Gastrocnemius medialis (tissue), 4 donors: Measurements from ENCODE around the gene ZNF76.

Source experiments
- POLR2A ChIP-seq, 2 donors: fragments of 450-650 bp; IDR thresholded peaks; one replicate each; pipeline ENCODE4 v1.6.1; 2017; ENCODE audit warnings: antibody characterized with exemption in 2 of 2, mild to moderate bottlenecking in 2 of 2, moderate library complexity in 2 of 2
- TF ChIP-seq, protein P1 (sequence below), 5 experiments: fragments of 450-650 bp in 3 of 5; fragments of 200-600 bp in 2 of 5; sonication (generic) in 2 of 5; IDR thresholded peaks in 4 of 5; conservative IDR thresholded peaks in 1 of 5; 1 replicate in 4 of 5; 2 replicates in 1 of 5; pipeline ENCODE4 v1.5.1; 2016 to 2019; ENCODE audit warnings: antibody characterized with exemption in 5 of 5, mild to moderate bottlenecking in 3 of 5, moderate library complexity in 3 of 5

GRCh38 chr6:35298625-35299140, 39.1 kb downstream of the ZNF76 start:
- TF ChIP-seq, protein P1, sequence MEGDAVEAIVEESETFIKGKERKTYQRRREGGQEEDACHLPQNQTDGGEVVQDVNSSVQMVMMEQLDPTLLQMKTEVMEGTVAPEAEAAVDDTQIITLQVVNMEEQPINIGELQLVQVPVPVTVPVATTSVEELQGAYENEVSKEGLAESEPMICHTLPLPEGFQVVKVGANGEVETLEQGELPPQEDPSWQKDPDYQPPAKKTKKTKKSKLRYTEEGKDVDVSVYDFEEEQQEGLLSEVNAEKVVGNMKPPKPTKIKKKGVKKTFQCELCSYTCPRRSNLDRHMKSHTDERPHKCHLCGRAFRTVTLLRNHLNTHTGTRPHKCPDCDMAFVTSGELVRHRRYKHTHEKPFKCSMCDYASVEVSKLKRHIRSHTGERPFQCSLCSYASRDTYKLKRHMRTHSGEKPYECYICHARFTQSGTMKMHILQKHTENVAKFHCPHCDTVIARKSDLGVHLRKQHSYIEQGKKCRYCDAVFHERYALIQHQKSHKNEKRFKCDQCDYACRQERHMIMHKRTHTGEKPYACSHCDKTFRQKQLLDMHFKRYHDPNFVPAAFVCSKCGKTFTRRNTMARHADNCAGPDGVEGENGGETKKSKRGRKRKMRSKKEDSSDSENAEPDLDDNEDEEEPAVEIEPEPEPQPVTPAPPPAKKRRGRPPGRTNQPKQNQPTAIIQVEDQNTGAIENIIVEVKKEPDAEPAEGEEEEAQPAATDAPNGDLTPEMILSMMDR (IDR thresholded peaks at IDR 0.05 in 4 of 5, conservative IDR thresholded peaks at IDR 0.05 in 1 of 5) = no peak
- TF ChIP-seq POLR2A (IDR thresholded peaks at IDR 0.05) = no peak
